B cell (primary cell): ENCODE results near the gene SIRPA. TPM values are rescaled to one million over a fixed set of nuclear protein-coding genes. Genes with fewer than 3 reads are reported as not detected.

Source experiments
- ATAC-seq: fragments of 200-7000 bp; cut with Tn5 transposase; one replicate; pipeline ENCODE4 v1.10.0; 2021; ENCODE audit warnings: low read depth, mild to moderate bottlenecking, moderate number of reproducible peaks, moderate library complexity
- CTCF ChIA-PET: fragments of 350-600 bp; sonication (Branson Sonifier 250); formaldehyde crosslinking; loops from one replicate; lab custom pipeline; 2021; ENCODE audit warnings: antibody characterized with exemption, inconsistent platforms; lab: Charles Lee
- POLR2A ChIA-PET: fragments of 350-600 bp; sonication (Branson Sonifier 250); formaldehyde crosslinking; loops from one replicate; lab custom pipeline; 2021; ENCODE audit warnings: antibody characterized with exemption; lab: Charles Lee
- DNase-seq: peaks from one replicate; pipeline ENCODE4 v3.0.0; 2013
- H2AFZ ChIP-seq: 2 replicates; pipeline ENCODE4 v1.6.1; 2012; ENCODE audit warnings: mild to moderate bottlenecking, low read depth, low read length; ENCODE audit not compliant: insufficient read depth, poor library complexity, severe bottlenecking
- H3K27ac ChIP-seq, 2 donors: 1 replicate in 1 of 2; 2 replicates in 1 of 2; pipeline ENCODE4 v1.5.1; 2012 to 2013; ENCODE audit warnings: low read length in 2 of 2, mild to moderate bottlenecking in 2 of 2, moderate library complexity in 1 of 2
- H3K27me3 ChIP-seq, 4 experiments: fragments of 200-600 bp in 1 of 4; sonication (generic) in 1 of 4; replicated peaks in 1 of 4; 1 replicate in 2 of 4; 2 replicates in 2 of 4; pipeline versions ENCODE4 v1.6.1 to v1.7.0; 2013 to 2016; ENCODE audit warnings: low read length in 3 of 4, mild to moderate bottlenecking in 2 of 4, mixed read lengths in 1 of 4, moderate library complexity in 1 of 4; ENCODE audit not compliant: insufficient read depth in 4 of 4, control insufficient read depth in 3 of 4; ENCODE audit errors: control extremely low read depth in 1 of 4
- H3K36me3 ChIP-seq, 2 experiments: replicated peaks in 1 of 2; 1 replicate in 1 of 2; 2 replicates in 1 of 2; pipeline versions ENCODE4 v1.6.1 to v1.7.1; 2013; ENCODE audit warnings: low read length in 1 of 2; ENCODE audit not compliant: insufficient read depth in 2 of 2, control insufficient read depth in 1 of 2; ENCODE audit errors: control extremely low read depth in 1 of 2, extremely low read depth in 1 of 2
- H3K4me1 ChIP-seq, 2 donors: fragments of 200-600 bp in 1 of 2; sonication (generic) in 1 of 2; 1 replicate in 1 of 2; 2 replicates in 1 of 2; pipeline versions ENCODE4 v1.5.1 to v1.6.1; 2013 to 2017; ENCODE audit warnings: low read length in 2 of 2; ENCODE audit not compliant: control insufficient read depth in 2 of 2, insufficient read depth in 2 of 2
- H3K4me2 ChIP-seq: replicated peaks from 2 replicates; pipeline ENCODE3; 2012; ENCODE audit warnings: mild to moderate bottlenecking, low read depth, low read length; ENCODE audit not compliant: poor library complexity, severe bottlenecking
- H3K4me3 ChIP-seq, 5 experiments: fragments of 200-600 bp in 1 of 5; sonication (generic) in 1 of 5; 1 replicate in 3 of 5; 2 replicates in 2 of 5; pipeline versions ENCODE4 v1.5.1 to v1.7.0; 2011 to 2016; ENCODE audit warnings: low read length in 4 of 5, mild to moderate bottlenecking in 4 of 5, low read depth in 2 of 5, control low read depth in 1 of 5, moderate library complexity in 1 of 5; ENCODE audit not compliant: insufficient read depth in 1 of 5; ENCODE audit errors: control extremely low read depth in 1 of 5, extremely low read depth in 1 of 5
- H3K79me2 ChIP-seq: fragments of 200-600 bp; sonication (generic); one replicate; pipeline ENCODE4 v1.6.0; 2016; ENCODE audit warnings: low read length; ENCODE audit not compliant: control insufficient read depth, insufficient read depth
- H3K9ac ChIP-seq: fragments of 200-600 bp; sonication (generic); 2 replicates; pipeline ENCODE4 v1.6.1; 2017; ENCODE audit warnings: mild to moderate bottlenecking, low read length, moderate library complexity
- H3K9me3 ChIP-seq, 3 donors: one replicate each; pipeline versions ENCODE4 v1.6.1 to v1.7.1; 2013; ENCODE audit warnings: low read length in 2 of 3; ENCODE audit not compliant: control insufficient read depth in 2 of 3, insufficient read depth in 1 of 3; ENCODE audit errors: control extremely low read depth in 1 of 3
- H4K20me1 ChIP-seq: 2 replicates; pipeline ENCODE4 v1.6.0; 2012; ENCODE audit warnings: mild to moderate bottlenecking, low read length; ENCODE audit not compliant: insufficient read depth, control insufficient read depth, poor library complexity, severe bottlenecking
- H3K27ac Mint-ChIP-seq: one replicate; pipeline ENCODE4 v1.8.0; 2021; ENCODE audit warnings: mixed read lengths
- H3K27me3 Mint-ChIP-seq: one replicate; pipeline ENCODE4 v1.8.0; 2021; ENCODE audit warnings: mixed read lengths
- H3K4me1 Mint-ChIP-seq: one replicate; pipeline ENCODE4 v1.8.0; 2021; ENCODE audit warnings: mixed read lengths
- H3K4me3 Mint-ChIP-seq: one replicate; pipeline ENCODE4 v1.8.0; 2021; ENCODE audit warnings: mixed read lengths
- H3K9me3 Mint-ChIP-seq: one replicate; pipeline ENCODE4 v1.8.0; 2022; ENCODE audit warnings: mixed read lengths; ENCODE audit not compliant: insufficient read depth
- EZH2 ChIP-seq: IDR thresholded peaks from 2 replicates; pipeline ENCODE4 v1.6.1; 2012; ENCODE audit warnings: borderline replicate concordance, low read depth, mild to moderate bottlenecking, moderate library complexity, low read length; ENCODE audit not compliant: insufficient read depth, poor library complexity, severe bottlenecking
- WGBS: methylation state at CpG from one replicate; pipeline ENCODE4 v1.1.5; 2013; ENCODE audit warnings: missing lambda C conversion rate; ENCODE audit not compliant: insufficient coverage; 5-methylcytosine and 5-hydroxymethylcytosine counted together
- intact Hi-C: fragments of 100-400 bp; cut with micrococcal nuclease; formaldehyde crosslinking; loops from one replicate; pipeline ENCODE4 v1.10.0; 2022
- polyA plus RNA-seq: library from polyadenylated mRNA; depleted of rRNA; stranded (reverse); fragments of >200 nt; gene quantifications from 2 replicates; pipeline ENCODE4 v1.2.3, GENCODE V29; 2012
- total RNA-seq, 2 donors: library from RNA; stranded (reverse); fragments of 120-200 nt in 1 of 2; gene quantifications; 1 replicate in 1 of 2; 2 replicates in 1 of 2; pipeline versions ENCODE4 v1.2.3 to v1.2.4, GENCODE V29; 2013 to 2022
- TF ChIP-seq, protein P1 (sequence below): fragments of 200-600 bp; IDR thresholded peaks from one replicate; pipeline ENCODE4 v1.8.0; 2022; ENCODE audit warnings: antibody characterized with exemption, mild to moderate bottlenecking

SIRPA gene
- total and polyA plus RNA-seq, 2 donors (not counting 1 experiment from before 2014, with no cell fraction given), result 0.94 to 10.2 TPM

GRCh38 chr20:1890469-1891262 is 4.5 kb upstream of the SIRPA start:
- DNase-seq, result no peak
- Histone ChIP-seq H3K79me2 (no peaks in the 10 kb centered on the region), H3K4me2 (no peak overlapping the region), H4K20me1 (no peaks in the 10 kb centered on the region), H3K36me3 (no peaks in the 10 kb centered on the region), H2AFZ (no peak overlapping the region), H3K9me3 (peaks cover 0 to 3% (median 0%) of the 10 kb centered on the region in 3 donors), H3K9ac (no peak overlapping the region), H3K27ac (no peak overlapping the region), H3K27me3 (peaks cover 0 to 32% (median 16%) of the 10 kb centered on the region in 4 experiments), H3K4me1 (peaks cover 11 to 16% of the 10 kb centered on the region in 2 donors), H3K4me3 (no peak overlapping the region)
- TF ChIP-seq EZH2, result no peak
- TF ChIP-seq, protein P1, sequence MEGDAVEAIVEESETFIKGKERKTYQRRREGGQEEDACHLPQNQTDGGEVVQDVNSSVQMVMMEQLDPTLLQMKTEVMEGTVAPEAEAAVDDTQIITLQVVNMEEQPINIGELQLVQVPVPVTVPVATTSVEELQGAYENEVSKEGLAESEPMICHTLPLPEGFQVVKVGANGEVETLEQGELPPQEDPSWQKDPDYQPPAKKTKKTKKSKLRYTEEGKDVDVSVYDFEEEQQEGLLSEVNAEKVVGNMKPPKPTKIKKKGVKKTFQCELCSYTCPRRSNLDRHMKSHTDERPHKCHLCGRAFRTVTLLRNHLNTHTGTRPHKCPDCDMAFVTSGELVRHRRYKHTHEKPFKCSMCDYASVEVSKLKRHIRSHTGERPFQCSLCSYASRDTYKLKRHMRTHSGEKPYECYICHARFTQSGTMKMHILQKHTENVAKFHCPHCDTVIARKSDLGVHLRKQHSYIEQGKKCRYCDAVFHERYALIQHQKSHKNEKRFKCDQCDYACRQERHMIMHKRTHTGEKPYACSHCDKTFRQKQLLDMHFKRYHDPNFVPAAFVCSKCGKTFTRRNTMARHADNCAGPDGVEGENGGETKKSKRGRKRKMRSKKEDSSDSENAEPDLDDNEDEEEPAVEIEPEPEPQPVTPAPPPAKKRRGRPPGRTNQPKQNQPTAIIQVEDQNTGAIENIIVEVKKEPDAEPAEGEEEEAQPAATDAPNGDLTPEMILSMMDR, result no peak
- no peak overlapping the region for H3K4me3 Mint-ChIP-seq
- intact Hi-C loops, result no loop called here
- WGBS, result 96% methylated on average over 14 of the region's 14 CpGs
- H3K27me3 Mint-ChIP-seq, result peaks cover 21% of the 10 kb centered on the region
- ChIA-PET CTCF (interaction anchor here (0.9 to 1.6 kb wide), 4 partner anchors 64 to 282 kb away, joined by 3 to 5 read pairs (median 4); no protein-coding TSS in a partner anchor), POLR2A (interaction anchor here (1.0 kb wide), 1 partner anchor 86 kb away, joined by 3 read pairs; no protein-coding TSS in a partner anchor)
- H3K4me1 Mint-ChIP-seq, result peaks cover 12% of the 10 kb centered on the region
- no peaks in the 10 kb centered on the region for H3K9me3 Mint-ChIP-seq
- H3K27ac Mint-ChIP-seq, result no peak overlapping the region
- no peak for ATAC-seq
